GM11168 (cell line): ENCODE measurements around the gene NIPAL3.
"Not testable (repeated sequence)": the region's sequence is repeated elsewhere in the genome, so short reads cannot be mapped to it uniquely, and the experiment has no call there.

Experiments
- in situ Hi-C: fragments of 300-500 bp; cut with MboI; formaldehyde crosslinking; loops from one replicate; pipeline ENCODE4 v1.12.0; 2022; ENCODE audit warnings: low sequenced_read_pairs; ENCODE audit not compliant: unreplicated experiment

Gene NIPAL3

DNA sequence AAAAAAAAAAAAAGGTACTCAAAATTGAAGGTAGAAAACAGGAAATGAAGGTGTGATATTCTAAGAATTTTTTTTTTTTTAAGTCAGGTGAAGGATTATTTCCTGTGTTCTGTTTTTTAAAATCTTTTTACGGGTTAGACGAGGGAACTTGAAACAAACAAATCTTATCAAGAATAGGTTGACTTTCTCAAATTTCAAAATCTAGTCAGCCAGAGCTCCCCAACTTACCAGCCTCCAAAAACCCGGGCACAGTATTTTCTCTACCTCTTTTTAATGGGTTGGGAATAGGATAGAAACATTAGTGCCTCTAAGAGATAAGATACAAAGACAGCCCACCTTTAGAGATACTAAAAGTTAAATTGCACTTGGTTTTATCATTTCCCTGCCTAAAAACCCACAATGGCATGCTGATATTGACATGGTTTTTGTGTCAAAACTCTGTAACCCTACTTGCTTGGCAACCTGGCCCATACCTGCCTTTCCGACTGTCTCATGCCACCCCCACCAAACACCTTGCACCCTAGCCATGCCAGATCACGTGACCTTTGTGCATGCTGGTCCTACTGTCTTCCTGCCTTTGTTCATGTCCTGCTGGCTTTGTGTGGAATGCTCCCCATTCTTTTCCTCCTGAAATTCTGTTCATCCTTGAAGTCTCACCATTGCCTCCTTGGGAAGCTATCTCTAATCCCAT, 91.2 kb downstream of the NIPAL3 start:
- in situ Hi-C loops: no loop called here

DNA sequence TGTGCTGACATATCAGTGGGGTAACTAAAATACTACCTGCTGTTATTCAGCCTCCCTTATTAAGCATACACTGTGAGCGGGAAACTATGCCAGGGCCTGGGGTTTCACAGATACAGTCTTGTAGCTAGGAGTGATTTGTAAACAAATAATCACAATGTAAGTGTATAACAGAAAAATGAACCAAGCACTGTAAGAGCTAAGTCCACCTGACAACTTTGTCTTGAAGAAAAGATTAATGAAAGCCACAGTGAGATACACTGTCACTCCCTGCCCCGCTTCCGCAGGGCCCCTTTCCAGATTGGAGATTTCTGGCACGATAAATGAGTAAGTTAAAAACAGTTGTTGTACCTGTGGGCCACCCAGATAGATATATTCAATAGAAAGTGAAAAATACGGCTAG, 91.8 kb downstream of the NIPAL3 start:
- in situ Hi-C loops: no loop called here

DNA sequence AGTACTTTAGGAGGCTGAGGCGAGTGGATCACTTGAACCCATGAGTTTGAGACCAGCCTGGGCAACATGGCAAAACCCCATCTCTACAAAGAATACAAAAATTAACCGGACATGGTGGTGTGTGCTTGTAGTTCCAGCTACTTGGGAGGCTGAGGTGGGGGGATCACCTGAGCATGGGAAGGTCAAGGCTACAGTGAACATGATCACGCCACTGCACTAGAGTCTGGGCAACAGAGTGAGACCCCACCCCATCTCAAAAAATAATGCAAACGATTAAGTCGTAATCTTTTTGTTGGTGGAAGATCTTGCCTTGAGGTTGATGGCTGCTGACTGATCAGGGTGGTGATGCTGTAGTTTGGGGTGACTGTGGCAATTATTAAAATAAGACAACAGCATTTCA, 93.3 kb downstream of the NIPAL3 start:
- in situ Hi-C loops: no loop called here

DNA sequence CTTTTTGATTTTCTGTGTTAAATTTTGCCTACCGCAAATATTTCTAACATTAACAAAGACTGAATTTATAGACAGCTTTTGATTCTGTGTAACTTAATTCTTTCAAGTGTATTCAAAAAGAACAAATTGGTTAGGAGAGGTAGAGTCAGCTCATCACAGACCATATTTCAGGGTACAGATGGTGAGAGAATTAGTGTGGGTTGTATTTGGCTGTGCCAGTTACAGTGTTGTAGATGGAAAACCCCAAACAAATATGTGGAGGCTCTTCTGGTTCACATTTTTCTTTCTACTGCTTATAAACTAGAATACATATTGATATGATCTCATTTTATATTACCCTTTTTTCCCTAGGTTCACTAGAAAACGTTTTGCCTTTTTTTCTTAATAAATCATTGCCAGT, 98.1 kb downstream of the NIPAL3 start:
- in situ Hi-C loops: no loop called here

DNA sequence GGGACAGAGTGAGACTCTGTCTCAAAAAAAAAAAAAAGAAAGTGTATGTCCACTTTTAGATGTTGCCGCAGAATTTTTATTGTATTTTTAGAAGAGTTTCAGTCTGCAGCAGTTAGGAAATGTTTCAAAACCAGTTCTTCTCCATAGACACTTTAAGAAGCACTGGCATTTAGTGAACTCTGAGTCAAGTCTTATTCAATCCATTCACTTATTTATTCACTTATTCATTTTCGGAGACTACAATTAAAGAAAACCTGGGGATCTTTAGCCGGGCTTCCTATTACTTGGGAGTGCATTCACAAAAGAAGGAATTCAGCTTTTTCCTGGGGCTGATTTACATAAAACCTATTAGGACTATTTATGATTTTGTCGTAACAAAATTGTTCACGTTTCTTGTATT, 99.3 kb downstream of the NIPAL3 start:
- in situ Hi-C loops: no loop called here

DNA sequence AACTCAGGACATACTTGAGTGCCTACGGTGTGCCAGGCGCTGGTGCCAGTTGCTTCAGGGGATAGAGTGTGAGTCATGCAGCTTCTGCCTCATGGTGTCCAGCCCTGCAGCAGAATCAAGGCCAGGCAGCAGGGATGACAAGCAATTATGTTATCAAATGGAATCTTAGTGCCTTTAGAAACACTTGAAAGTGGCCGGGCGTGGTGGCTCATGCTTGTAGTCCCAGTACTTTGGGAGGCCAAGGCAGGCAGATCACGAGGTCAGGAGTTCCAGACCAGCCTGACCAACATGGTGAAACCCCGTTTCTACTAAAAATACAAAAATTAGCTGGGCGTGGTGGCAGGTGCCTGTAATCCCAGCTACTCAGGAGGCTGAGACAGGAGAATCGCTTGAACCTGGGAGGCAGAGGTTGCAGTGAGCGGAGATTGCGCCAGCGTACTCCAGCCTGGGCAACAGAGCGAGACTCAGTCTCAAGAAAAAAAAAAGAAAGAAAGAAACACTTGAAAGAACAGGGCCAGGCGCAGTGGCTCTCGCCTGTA, 100.1 kb downstream of the NIPAL3 start:
- in situ Hi-C loops: not testable (repeated sequence)

DNA sequence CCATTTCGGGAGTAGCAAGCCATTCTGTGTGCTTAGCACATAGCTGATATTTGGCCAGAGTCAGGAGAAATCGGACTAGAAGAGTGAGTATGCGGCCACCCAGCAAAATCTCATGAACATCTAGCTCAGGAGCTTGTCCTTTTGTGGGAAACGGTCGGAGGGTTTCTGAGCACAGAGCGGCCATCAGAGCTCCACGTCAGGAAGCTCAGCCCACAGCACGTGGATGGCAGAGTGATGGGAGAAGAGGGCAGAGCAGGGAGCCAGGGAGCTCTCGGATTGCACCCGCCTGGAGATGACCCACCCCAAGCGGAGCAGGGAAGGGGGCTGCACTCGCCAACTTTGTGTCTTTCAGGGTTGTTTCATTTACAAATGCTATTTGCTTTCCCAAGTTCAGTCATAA, 100.9 kb downstream of the NIPAL3 start:
- in situ Hi-C loops: no loop called here

DNA sequence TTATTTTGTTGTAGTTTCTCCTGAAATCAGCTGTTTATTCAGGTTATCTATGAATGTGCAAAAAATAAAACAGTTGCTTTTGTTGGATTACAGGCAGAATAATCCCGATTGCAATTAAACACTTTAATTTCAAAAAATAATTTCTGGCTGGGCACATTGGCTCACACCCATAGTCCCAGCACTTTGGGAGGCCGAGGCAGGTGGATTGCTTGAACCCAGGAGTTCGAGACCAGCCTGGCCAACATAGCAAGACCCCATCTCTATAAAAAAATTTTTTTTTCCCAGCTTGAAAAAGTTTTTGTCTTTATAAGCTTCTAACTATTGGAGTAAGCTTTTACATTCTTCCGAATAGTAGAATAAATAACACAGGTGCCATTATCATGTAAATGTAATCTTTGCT, 102.3 kb downstream of the NIPAL3 start:
- in situ Hi-C loops: no loop called here

DNA sequence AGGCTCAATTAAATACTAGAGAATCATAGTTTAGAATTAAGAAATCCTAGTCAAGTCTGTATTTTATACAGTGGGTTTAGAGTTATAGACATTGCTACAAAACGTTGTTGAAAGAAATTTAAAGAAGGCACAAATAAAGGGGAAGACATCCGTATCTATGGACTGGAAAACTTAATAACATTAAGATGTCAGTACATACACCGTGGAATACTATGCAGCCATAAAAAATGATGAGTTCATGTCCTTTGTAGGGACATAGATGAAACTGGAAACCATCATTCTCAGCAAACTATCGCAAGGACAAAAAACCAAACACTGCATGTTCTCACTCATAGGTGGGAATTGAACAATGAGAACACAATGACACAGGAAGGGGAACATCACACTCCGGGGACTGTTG, 104.7 kb downstream of the NIPAL3 start:
- in situ Hi-C loops: not testable (repeated sequence)
